B cell (primary cell): Measurements from ENCODE around the gene FALEC. TPM values are rescaled to one million over a fixed set of nuclear protein-coding genes. Genes with fewer than 3 reads are reported as not detected.
A peak's percentile ranks its signal among the peaks of the same experiment; 100 is the strongest.
"Not testable (repeated sequence)": the region's sequence is repeated elsewhere in the genome, so short reads cannot be mapped to it uniquely, and the experiment has no call there.

ENCODE experiments used
- ATAC-seq: fragments of 200-7000 bp; cut with Tn5 transposase; one replicate; pipeline ENCODE4 v1.10.0; 2021; ENCODE audit warnings: low read depth, mild to moderate bottlenecking, moderate number of reproducible peaks, moderate library complexity
- CTCF ChIA-PET: fragments of 350-600 bp; sonication (Branson Sonifier 250); formaldehyde crosslinking; loops from one replicate; lab custom pipeline; 2021; ENCODE audit warnings: antibody characterized with exemption, inconsistent platforms; lab: Charles Lee
- POLR2A ChIA-PET: fragments of 350-600 bp; sonication (Branson Sonifier 250); formaldehyde crosslinking; loops from one replicate; lab custom pipeline; 2021; ENCODE audit warnings: antibody characterized with exemption; lab: Charles Lee
- DNase-seq: peaks from one replicate; pipeline ENCODE4 v3.0.0; 2013
- H2AFZ ChIP-seq: 2 replicates; pipeline ENCODE4 v1.6.1; 2012; ENCODE audit warnings: mild to moderate bottlenecking, low read depth, low read length; ENCODE audit not compliant: insufficient read depth, poor library complexity, severe bottlenecking
- H3K27ac ChIP-seq, 2 donors: 1 replicate in 1 of 2; 2 replicates in 1 of 2; pipeline ENCODE4 v1.5.1; 2012 to 2013; ENCODE audit warnings: low read length in 2 of 2, mild to moderate bottlenecking in 2 of 2, moderate library complexity in 1 of 2
- H3K27me3 ChIP-seq, 4 experiments: fragments of 200-600 bp in 1 of 4; sonication (generic) in 1 of 4; replicated peaks in 1 of 4; 1 replicate in 2 of 4; 2 replicates in 2 of 4; pipeline versions ENCODE4 v1.6.1 to v1.7.0; 2013 to 2016; ENCODE audit warnings: low read length in 3 of 4, mild to moderate bottlenecking in 2 of 4, mixed read lengths in 1 of 4, moderate library complexity in 1 of 4; ENCODE audit not compliant: insufficient read depth in 4 of 4, control insufficient read depth in 3 of 4; ENCODE audit errors: control extremely low read depth in 1 of 4
- H3K36me3 ChIP-seq, 2 experiments: replicated peaks in 1 of 2; 1 replicate in 1 of 2; 2 replicates in 1 of 2; pipeline versions ENCODE4 v1.6.1 to v1.7.1; 2013; ENCODE audit warnings: low read length in 1 of 2; ENCODE audit not compliant: insufficient read depth in 2 of 2, control insufficient read depth in 1 of 2; ENCODE audit errors: control extremely low read depth in 1 of 2, extremely low read depth in 1 of 2
- H3K4me1 ChIP-seq, 2 donors: fragments of 200-600 bp in 1 of 2; sonication (generic) in 1 of 2; 1 replicate in 1 of 2; 2 replicates in 1 of 2; pipeline versions ENCODE4 v1.5.1 to v1.6.1; 2013 to 2017; ENCODE audit warnings: low read length in 2 of 2; ENCODE audit not compliant: control insufficient read depth in 2 of 2, insufficient read depth in 2 of 2
- H3K4me2 ChIP-seq: replicated peaks from 2 replicates; pipeline ENCODE3; 2012; ENCODE audit warnings: mild to moderate bottlenecking, low read depth, low read length; ENCODE audit not compliant: poor library complexity, severe bottlenecking
- H3K4me3 ChIP-seq, 5 experiments: fragments of 200-600 bp in 1 of 5; sonication (generic) in 1 of 5; 1 replicate in 3 of 5; 2 replicates in 2 of 5; pipeline versions ENCODE4 v1.5.1 to v1.7.0; 2011 to 2016; ENCODE audit warnings: low read length in 4 of 5, mild to moderate bottlenecking in 4 of 5, low read depth in 2 of 5, control low read depth in 1 of 5, moderate library complexity in 1 of 5; ENCODE audit not compliant: insufficient read depth in 1 of 5; ENCODE audit errors: control extremely low read depth in 1 of 5, extremely low read depth in 1 of 5
- H3K79me2 ChIP-seq: fragments of 200-600 bp; sonication (generic); one replicate; pipeline ENCODE4 v1.6.0; 2016; ENCODE audit warnings: low read length; ENCODE audit not compliant: control insufficient read depth, insufficient read depth
- H3K9ac ChIP-seq: fragments of 200-600 bp; sonication (generic); 2 replicates; pipeline ENCODE4 v1.6.1; 2017; ENCODE audit warnings: mild to moderate bottlenecking, low read length, moderate library complexity
- H3K9me3 ChIP-seq, 3 donors: one replicate each; pipeline versions ENCODE4 v1.6.1 to v1.7.1; 2013; ENCODE audit warnings: low read length in 2 of 3; ENCODE audit not compliant: control insufficient read depth in 2 of 3, insufficient read depth in 1 of 3; ENCODE audit errors: control extremely low read depth in 1 of 3
- H4K20me1 ChIP-seq: 2 replicates; pipeline ENCODE4 v1.6.0; 2012; ENCODE audit warnings: mild to moderate bottlenecking, low read length; ENCODE audit not compliant: insufficient read depth, control insufficient read depth, poor library complexity, severe bottlenecking
- H3K27ac Mint-ChIP-seq: one replicate; pipeline ENCODE4 v1.8.0; 2021; ENCODE audit warnings: mixed read lengths
- H3K27me3 Mint-ChIP-seq: one replicate; pipeline ENCODE4 v1.8.0; 2021; ENCODE audit warnings: mixed read lengths
- H3K4me1 Mint-ChIP-seq: one replicate; pipeline ENCODE4 v1.8.0; 2021; ENCODE audit warnings: mixed read lengths
- H3K4me3 Mint-ChIP-seq: one replicate; pipeline ENCODE4 v1.8.0; 2021; ENCODE audit warnings: mixed read lengths
- H3K9me3 Mint-ChIP-seq: one replicate; pipeline ENCODE4 v1.8.0; 2022; ENCODE audit warnings: mixed read lengths; ENCODE audit not compliant: insufficient read depth
- EZH2 ChIP-seq: IDR thresholded peaks from 2 replicates; pipeline ENCODE4 v1.6.1; 2012; ENCODE audit warnings: borderline replicate concordance, low read depth, mild to moderate bottlenecking, moderate library complexity, low read length; ENCODE audit not compliant: insufficient read depth, poor library complexity, severe bottlenecking
- WGBS: methylation state at CpG from one replicate; pipeline ENCODE4 v1.1.5; 2013; ENCODE audit warnings: missing lambda C conversion rate; ENCODE audit not compliant: insufficient coverage; 5-methylcytosine and 5-hydroxymethylcytosine counted together
- intact Hi-C: fragments of 100-400 bp; cut with micrococcal nuclease; formaldehyde crosslinking; loops from one replicate; pipeline ENCODE4 v1.10.0; 2022
- polyA plus RNA-seq: library from polyadenylated mRNA; depleted of rRNA; stranded (reverse); fragments of >200 nt; gene quantifications from 2 replicates; pipeline ENCODE4 v1.2.3, GENCODE V29; 2012
- total RNA-seq, 2 donors: library from RNA; stranded (reverse); fragments of 120-200 nt in 1 of 2; gene quantifications; 1 replicate in 1 of 2; 2 replicates in 1 of 2; pipeline versions ENCODE4 v1.2.3 to v1.2.4, GENCODE V29; 2013 to 2022
- TF ChIP-seq, protein P1 (sequence below): fragments of 200-600 bp; IDR thresholded peaks from one replicate; pipeline ENCODE4 v1.8.0; 2022; ENCODE audit warnings: antibody characterized with exemption, mild to moderate bottlenecking

Gene FALEC
- total and polyA plus RNA-seq, 2 donors (not counting 1 experiment from before 2014, with no cell fraction given): 1.1 to 2.6 TPM

DNA sequence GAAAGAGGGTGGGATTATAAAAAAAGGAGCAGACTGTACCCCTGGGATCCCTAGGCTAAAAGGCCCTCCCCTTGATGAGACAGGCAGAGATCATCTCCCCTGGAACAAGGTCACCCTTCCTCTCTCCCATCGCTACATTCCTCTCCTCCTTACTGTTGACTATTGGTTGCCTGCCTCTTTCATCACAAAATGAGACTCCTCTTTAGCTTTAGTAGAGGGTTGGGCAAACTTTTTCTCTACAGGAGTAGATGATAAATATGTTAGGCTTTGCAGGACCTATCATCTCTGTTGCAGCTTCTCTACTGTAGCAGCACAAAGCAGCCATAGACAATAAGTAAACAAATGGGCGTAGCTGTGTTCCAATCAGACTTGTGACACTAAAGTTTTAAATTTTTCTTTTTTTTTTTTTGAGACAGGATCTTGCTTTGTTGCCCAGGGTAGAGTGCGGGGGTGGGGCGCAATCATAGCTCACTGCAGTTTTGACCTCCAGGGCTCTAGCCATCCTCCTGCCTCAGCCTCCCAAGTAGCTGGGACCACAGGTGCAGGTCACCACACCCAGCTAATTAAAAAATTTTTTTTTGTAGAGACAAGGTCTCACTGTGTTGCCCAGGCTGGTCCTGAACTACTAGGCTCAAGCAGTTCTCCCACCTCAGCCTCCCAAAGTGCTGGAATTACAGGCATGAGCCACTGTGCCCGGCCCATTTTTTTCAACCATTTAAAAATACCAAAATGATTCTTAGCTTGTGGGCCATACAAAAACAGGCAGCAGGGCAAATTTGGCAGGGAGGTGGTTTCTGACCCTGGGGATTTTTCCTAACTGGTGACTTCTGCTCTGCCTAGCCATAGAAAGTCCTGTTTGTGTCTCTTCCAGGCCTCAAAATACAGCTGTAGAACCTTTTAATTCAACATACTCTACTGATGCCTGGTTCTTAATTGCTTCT lies 48.8 kb downstream of the FALEC start:
- Histone ChIP-seq H3K36me3 (peaks cover 0 to under 1% of the 10 kb centered on the region in 2 experiments), H3K4me1 (peaks cover 77 to 91% of the 10 kb centered on the region in 2 donors), H3K79me2 (peaks cover 39% of the 10 kb centered on the region), H3K9ac (peak overlapping the region; percentile 62), H3K27me3 (no peaks in the 10 kb centered on the region), H4K20me1 (peaks cover 3% of the 10 kb centered on the region), H3K27ac (peak overlapping the region; percentile 96 to 99), H3K9me3 (no peaks in the 10 kb centered on the region), H3K4me2 (peak overlapping the region; percentile 90), H2AFZ (peak overlapping the region; percentile 4), H3K4me3 (peak overlapping the region in 4 of 5 experiments; percentile 63 to 89 (median 82))
- DNase-seq: peak; percentile 35
- H3K27ac Mint-ChIP-seq: peak overlapping the region; percentile 98
- peak overlapping the region; percentile 99 for H3K4me3 Mint-ChIP-seq
- intact Hi-C loops: loop anchor here (5.0 kb wide), 3 partner anchors 203 to 443 kb away; partner anchors contain the start of genes ARNT, CTSS, MINDY1 and PRUNE1
- no peak for ATAC-seq
- no peaks in the 10 kb centered on the region for H3K9me3 Mint-ChIP-seq
- POLR2A ChIA-PET: interaction anchor here (0.6 to 10.3 kb wide), 8 partner anchors 11 to 392 kb away, joined by 3 to 371 read pairs (median 12); partner anchors contain the start of genes ENSA and MCL1
- CTCF ChIA-PET: interaction anchor here (0.7 to 14.8 kb wide), 9 partner anchors 13 to 264 kb away, joined by 3 to 661 read pairs (median 3); partner anchors contain the start of genes ENSA, FALEC and MCL1
- WGBS: no CpG with 5 or more reads among the region's 5 CpGs
- TF ChIP-seq EZH2: no peak
- TF ChIP-seq, protein P1, sequence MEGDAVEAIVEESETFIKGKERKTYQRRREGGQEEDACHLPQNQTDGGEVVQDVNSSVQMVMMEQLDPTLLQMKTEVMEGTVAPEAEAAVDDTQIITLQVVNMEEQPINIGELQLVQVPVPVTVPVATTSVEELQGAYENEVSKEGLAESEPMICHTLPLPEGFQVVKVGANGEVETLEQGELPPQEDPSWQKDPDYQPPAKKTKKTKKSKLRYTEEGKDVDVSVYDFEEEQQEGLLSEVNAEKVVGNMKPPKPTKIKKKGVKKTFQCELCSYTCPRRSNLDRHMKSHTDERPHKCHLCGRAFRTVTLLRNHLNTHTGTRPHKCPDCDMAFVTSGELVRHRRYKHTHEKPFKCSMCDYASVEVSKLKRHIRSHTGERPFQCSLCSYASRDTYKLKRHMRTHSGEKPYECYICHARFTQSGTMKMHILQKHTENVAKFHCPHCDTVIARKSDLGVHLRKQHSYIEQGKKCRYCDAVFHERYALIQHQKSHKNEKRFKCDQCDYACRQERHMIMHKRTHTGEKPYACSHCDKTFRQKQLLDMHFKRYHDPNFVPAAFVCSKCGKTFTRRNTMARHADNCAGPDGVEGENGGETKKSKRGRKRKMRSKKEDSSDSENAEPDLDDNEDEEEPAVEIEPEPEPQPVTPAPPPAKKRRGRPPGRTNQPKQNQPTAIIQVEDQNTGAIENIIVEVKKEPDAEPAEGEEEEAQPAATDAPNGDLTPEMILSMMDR: no peak
- H3K27me3 Mint-ChIP-seq: no peaks in the 10 kb centered on the region
- peaks cover 80% of the 10 kb centered on the region for H3K4me1 Mint-ChIP-seq

DNA sequence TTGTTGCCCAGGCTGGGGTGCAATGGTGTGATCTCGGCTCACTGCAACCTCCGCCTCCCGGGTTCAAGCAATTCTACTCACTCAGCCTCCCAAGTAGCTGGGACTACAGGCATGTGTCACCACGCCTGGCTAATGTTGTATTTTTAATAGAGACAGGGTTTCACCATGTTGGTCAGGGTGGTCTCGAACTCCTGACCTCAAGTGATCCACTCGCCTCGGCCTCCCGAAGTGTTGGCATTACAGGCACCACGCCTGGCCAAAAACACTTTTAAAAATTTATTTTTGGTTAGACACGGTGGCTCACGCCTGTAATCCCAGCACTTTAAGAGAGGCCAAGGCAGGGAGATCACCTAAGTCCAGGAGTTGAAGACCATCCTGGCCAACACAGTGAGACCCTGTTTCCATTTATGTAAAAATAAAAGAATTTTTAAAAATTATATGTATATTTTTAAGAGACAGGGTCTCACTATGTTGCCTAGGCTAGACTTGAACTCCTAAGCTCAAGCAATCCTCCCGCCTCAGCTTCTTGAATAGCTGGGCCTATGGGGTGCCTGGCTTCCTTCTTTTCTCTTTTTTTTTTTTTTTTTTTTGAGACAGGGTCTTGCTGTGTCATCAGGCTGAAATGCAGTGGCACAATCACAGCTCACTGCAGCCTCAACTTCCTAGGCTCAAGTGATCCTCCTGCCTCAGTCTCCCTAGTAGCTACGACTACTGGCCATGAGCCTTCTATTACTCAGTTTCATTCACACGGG lies 49.9 kb downstream of the FALEC start:
- H4K20me1 ChIP-seq, ATAC-seq, H3K9me3 Mint-ChIP-seq, H3K36me3 ChIP-seq, H3K27me3 Mint-ChIP-seq, H3K4me3 ChIP-seq, H3K27me3 ChIP-seq, intact Hi-C loops, H3K9me3 ChIP-seq, H2AFZ ChIP-seq: not testable (repeated sequence)
- peak; percentile 8 for DNase-seq
- POLR2A ChIA-PET: interaction anchor here (0.6 to 10.3 kb wide), 5 partner anchors 10 to 393 kb away, joined by 3 to 371 read pairs (median 6); partner anchors contain the start of genes ENSA and MCL1
- H3K9ac ChIP-seq: peak overlapping the region; percentile 62
- peaks cover 84% of the 10 kb centered on the region for H3K4me1 Mint-ChIP-seq
- 93% methylated on average over 5 of the region's 14 CpGs for WGBS
- H3K27ac ChIP-seq: peak overlapping the region; percentile 96 to 99
- H3K4me2 ChIP-seq: peak overlapping the region; percentile 90
- peaks cover 82 to 93% of the 10 kb centered on the region in 2 donors for H3K4me1 ChIP-seq
- H3K79me2 ChIP-seq: peaks cover 36% of the 10 kb centered on the region
- H3K27ac Mint-ChIP-seq: peak overlapping the region; percentile 98
- peak overlapping the region; percentile 99 for H3K4me3 Mint-ChIP-seq
- CTCF ChIA-PET: interaction anchor here (0.9 to 14.8 kb wide), 5 partner anchors 11 to 357 kb away, joined by 3 to 661 read pairs (median 3); partner anchors contain the start of genes ENSA and MCL1
